H9 (cell line): ENCODE results near the gene MT1F. TPM values are rescaled to one million over a fixed set of nuclear protein-coding genes. Genes with fewer than 3 reads are reported as not detected.

ENCODE experiments used
- DNase-seq: peaks from one replicate; pipeline ENCODE4 v3.0.0-alpha.2; 2017
- H2AFZ ChIP-seq: one replicate; pipeline ENCODE4 v1.6.1; 2013; ENCODE audit warnings: mild to moderate bottlenecking, low read length, control low read depth, moderate library complexity
- H2AK5ac ChIP-seq: 2 replicates; pipeline ENCODE4 v1.6.1; 2013; ENCODE audit warnings: low read length, control low read depth, mixed read lengths; ENCODE audit not compliant: insufficient read length
- H2BK120ac ChIP-seq: one replicate; pipeline ENCODE4 v1.6.1; 2013; ENCODE audit warnings: low read depth, mild to moderate bottlenecking, low read length, control low read depth, inconsistent platforms; ENCODE audit not compliant: poor library complexity, severe bottlenecking
- H2BK12ac ChIP-seq: 2 replicates; pipeline ENCODE4 v1.6.1; 2013; ENCODE audit warnings: low read length, control low read depth, mixed read lengths, low read depth; ENCODE audit not compliant: insufficient read length
- H2BK15ac ChIP-seq: 2 replicates; pipeline ENCODE4 v1.6.1; 2013; ENCODE audit warnings: low read depth, low read length, control low read depth
- H2BK20ac ChIP-seq: one replicate; pipeline ENCODE4 v1.6.1; 2013; ENCODE audit warnings: low read depth, mild to moderate bottlenecking, low read length, control low read depth, inconsistent platforms; ENCODE audit not compliant: poor library complexity, severe bottlenecking
- H2BK5ac ChIP-seq: 2 replicates; pipeline ENCODE4 v1.6.1; 2013; ENCODE audit warnings: low read length, control low read depth, mixed read lengths; ENCODE audit not compliant: insufficient read length
- H3K14ac ChIP-seq: 2 replicates; pipeline ENCODE4 v1.6.1; 2013; ENCODE audit warnings: low read length, control low read depth; ENCODE audit not compliant: insufficient read depth
- H3K18ac ChIP-seq: 2 replicates; pipeline ENCODE4 v1.6.1; 2013; ENCODE audit warnings: low read depth, mild to moderate bottlenecking, mixed read lengths, low read length, control low read depth; ENCODE audit not compliant: insufficient read length
- H3K23ac ChIP-seq: 2 replicates; pipeline ENCODE4 v1.6.1; 2013; ENCODE audit warnings: low read length, control low read depth, mixed read lengths, low read depth; ENCODE audit not compliant: insufficient read length
- H3K23me2 ChIP-seq: 2 replicates; pipeline ENCODE4 v1.6.1; 2013; ENCODE audit warnings: low read depth, mild to moderate bottlenecking, mixed read lengths, low read length, control low read depth; ENCODE audit not compliant: insufficient read length, poor library complexity, severe bottlenecking
- H3K27ac ChIP-seq: 2 replicates; pipeline ENCODE4 v1.5.1; 2013; ENCODE audit warnings: low read length, control low read depth, mixed read lengths, low read depth; ENCODE audit not compliant: insufficient read length
- H3K27me3 ChIP-seq: 2 replicates; pipeline ENCODE4 v1.6.1; 2013; ENCODE audit warnings: low read length, control low read depth, inconsistent platforms; ENCODE audit not compliant: insufficient read depth
- H3K4ac ChIP-seq: 2 replicates; pipeline ENCODE4 v1.6.1; 2013; ENCODE audit warnings: low read depth, mild to moderate bottlenecking, control low read depth, inconsistent platforms, low read length, moderate library complexity
- H3K4me1 ChIP-seq: 2 replicates; pipeline ENCODE4 v1.6.1; 2013; ENCODE audit warnings: low read length, control low read depth, inconsistent platforms; ENCODE audit not compliant: insufficient read depth
- H3K4me2 ChIP-seq: 2 replicates; pipeline ENCODE4 v1.6.1; 2013; ENCODE audit warnings: low read length, control low read depth, mixed read lengths; ENCODE audit not compliant: insufficient read length, insufficient read depth
- H3K56ac ChIP-seq: 2 replicates; pipeline ENCODE4 v1.6.1; 2013; ENCODE audit warnings: low read depth, mild to moderate bottlenecking, mixed read lengths, low read length, control low read depth; ENCODE audit not compliant: insufficient read length
- H3K79me1 ChIP-seq: 2 replicates; pipeline ENCODE4 v1.6.1; 2013; ENCODE audit warnings: low read depth, mild to moderate bottlenecking, moderate library complexity, low read length, control low read depth, inconsistent platforms; ENCODE audit not compliant: insufficient read depth, poor library complexity, severe bottlenecking
- H3K79me2 ChIP-seq: 2 replicates; pipeline ENCODE4 v1.6.1; 2013; ENCODE audit warnings: low read length, control low read depth, inconsistent platforms; ENCODE audit not compliant: insufficient read depth
- H3K9ac ChIP-seq: 2 replicates; pipeline ENCODE4 v1.6.1; 2013; ENCODE audit warnings: low read length, control low read depth, mixed read lengths; ENCODE audit not compliant: insufficient read length; ENCODE audit errors: extremely low read depth
- H3K9me3 ChIP-seq: one replicate; pipeline ENCODE4 v1.6.1; 2013; ENCODE audit warnings: low read depth, low read length, inconsistent platforms; ENCODE audit not compliant: control insufficient read depth
- H3T11ph ChIP-seq: one replicate; pipeline ENCODE4 v1.6.1; 2013; ENCODE audit warnings: mild to moderate bottlenecking, low read length, control low read depth, inconsistent platforms
- H4K20me1 ChIP-seq: one replicate; pipeline ENCODE4 v1.6.1; 2013; ENCODE audit not compliant: control insufficient read depth, insufficient read length, insufficient read depth
- H4K5ac ChIP-seq: 2 replicates; pipeline ENCODE4 v1.6.1; 2013; ENCODE audit warnings: low read depth, mild to moderate bottlenecking, mixed read lengths, low read length, control low read depth; ENCODE audit not compliant: insufficient read length
- H4K8ac ChIP-seq: replicated peaks from 2 replicates; pipeline ENCODE4 v1.6.1; 2013; ENCODE audit warnings: low read length, control low read depth, mixed read lengths, low read depth; ENCODE audit not compliant: insufficient read length
- H4K91ac ChIP-seq: 2 replicates; pipeline ENCODE4 v1.6.1; 2013; ENCODE audit warnings: low read depth, mild to moderate bottlenecking, moderate library complexity, mixed read lengths, low read length, control low read depth; ENCODE audit not compliant: insufficient read length
- H3K27ac Mint-ChIP-seq, 3 experiments: 2 replicates in 2 of 3; 3 replicates in 1 of 3; pipeline ENCODE4 v1.8.0; 2020 to 2021; ENCODE audit warnings: mixed read lengths in 3 of 3, mild to moderate bottlenecking in 1 of 3, moderate library complexity in 1 of 3
- H3K27me3 Mint-ChIP-seq: 2 replicates; pipeline ENCODE4 v1.8.0; 2021; ENCODE audit warnings: low read depth, mild to moderate bottlenecking, moderate library complexity, mixed read lengths
- H3K36me3 Mint-ChIP-seq, 3 experiments: 2 replicates in 2 of 3; 3 replicates in 1 of 3; pipeline ENCODE4 v1.8.0; 2020 to 2021; ENCODE audit warnings: low read depth in 3 of 3, mixed read lengths in 3 of 3; ENCODE audit not compliant: insufficient read depth in 1 of 3
- H3K4me1 Mint-ChIP-seq, 2 experiments: 2 replicates each; pipeline ENCODE4 v1.8.0; 2020; ENCODE audit warnings: mixed read lengths in 2 of 2
- H3K4me3 Mint-ChIP-seq, 2 experiments: 2 replicates in 1 of 2; 3 replicates in 1 of 2; pipeline ENCODE4 v1.8.0; 2020 to 2021; ENCODE audit warnings: mild to moderate bottlenecking in 2 of 2, mixed read lengths in 2 of 2, moderate library complexity in 1 of 2
- H3K9me3 Mint-ChIP-seq, 2 experiments: 2 replicates in 1 of 2; 3 replicates in 1 of 2; pipeline ENCODE4 v1.8.0; 2020; ENCODE audit warnings: mild to moderate bottlenecking in 2 of 2, mixed read lengths in 2 of 2, moderate library complexity in 1 of 2
- CTCF ChIP-seq: fragments of 200-600 bp; sonication (generic); conservative IDR thresholded peaks from 3 replicates; pipeline ENCODE4 v1.8.0; 2021; ENCODE audit warnings: antibody characterized with exemption, mild to moderate bottlenecking
- WGBS: extraction: QIAGEN DNeasy Blood & Tissue Kit; methylation state at CpG from one replicate; pipeline ENCODE4 v1.1.7; 2013; ENCODE audit warnings: missing lambda C conversion rate, low lambda C conversion rate, mixed read lengths; ENCODE audit not compliant: insufficient read length; ENCODE audit errors: extremely low coverage; 5-methylcytosine and 5-hydroxymethylcytosine counted together
- total RNA-seq: library from RNA; stranded (reverse); gene quantifications from 2 replicates; pipeline ENCODE4 v1.2.1, GENCODE V29; 2021

The MT1F gene
- total RNA-seq, 1 experiment from 2014 or later = 26.1 TPM

GRCh38 chr16:56640076-56640475 lies 17.7 kb upstream of the MT1F start:
- no peak overlapping the region for H3K9ac ChIP-seq
- no peak overlapping the region for H3K4me3 Mint-ChIP-seq
- H3K27ac ChIP-seq = no peak overlapping the region
- peaks cover 99% of the 10 kb centered on the region for H3K27me3 Mint-ChIP-seq
- no peak overlapping the region for H3K18ac ChIP-seq
- H2BK120ac ChIP-seq = no peak overlapping the region
- peaks cover 21 to 39% of the 10 kb centered on the region in 2 experiments for H3K4me1 Mint-ChIP-seq
- H4K91ac ChIP-seq = no peak overlapping the region
- no peak overlapping the region for H3K4ac ChIP-seq
- no peaks in the 10 kb centered on the region; a peak in 1 of 7 replicates for H3K36me3 Mint-ChIP-seq
- H3K4me1 ChIP-seq = no peaks in the 10 kb centered on the region
- no CpG with 5 or more reads among the region's 1 CpG for WGBS
- H3K27ac Mint-ChIP-seq = no peak overlapping the region
- no peaks in the 10 kb centered on the region for H3K79me2 ChIP-seq
- no peak overlapping the region for H4K5ac ChIP-seq
- H3K4me2 ChIP-seq = no peak overlapping the region
- no peak overlapping the region for H3K23ac ChIP-seq
- H4K20me1 ChIP-seq = no peaks in the 10 kb centered on the region
- no peak overlapping the region for H3K14ac ChIP-seq
- no peak overlapping the region for H2AK5ac ChIP-seq
- H3K56ac ChIP-seq = no peak overlapping the region
- no peak overlapping the region for H2BK20ac ChIP-seq
- no peak for TF ChIP-seq CTCF
- no peak overlapping the region for H4K8ac ChIP-seq
- H3K79me1 ChIP-seq = no peaks in the 10 kb centered on the region
- no peak overlapping the region for H2AFZ ChIP-seq
- H2BK12ac ChIP-seq = no peak overlapping the region
- no peak overlapping the region for H3T11ph ChIP-seq
- DNase-seq = no peak
- H3K9me3 ChIP-seq = no peaks in the 10 kb centered on the region
- H3K9me3 Mint-ChIP-seq = peaks cover 0 to under 1% of the 10 kb centered on the region in 2 experiments; a peak in 1 of 5 replicates
- peaks cover 6% of the 10 kb centered on the region for H3K23me2 ChIP-seq
- no peak overlapping the region for H2BK15ac ChIP-seq
- H3K27me3 ChIP-seq = peaks cover 88% of the 10 kb centered on the region
- H2BK5ac ChIP-seq = no peak overlapping the region
